HG03159 (cell line): Measurements from ENCODE around the gene MRPL32.

Source experiments
- ATAC-seq: cut with Tn5 transposase; IDR thresholded peaks from one replicate; pipeline ENCODE4 v1.9.1; 2021; ENCODE audit warnings: mild to moderate bottlenecking, moderate library complexity; ENCODE audit not compliant: unreplicated experiment

Gene MRPL32

DNA sequence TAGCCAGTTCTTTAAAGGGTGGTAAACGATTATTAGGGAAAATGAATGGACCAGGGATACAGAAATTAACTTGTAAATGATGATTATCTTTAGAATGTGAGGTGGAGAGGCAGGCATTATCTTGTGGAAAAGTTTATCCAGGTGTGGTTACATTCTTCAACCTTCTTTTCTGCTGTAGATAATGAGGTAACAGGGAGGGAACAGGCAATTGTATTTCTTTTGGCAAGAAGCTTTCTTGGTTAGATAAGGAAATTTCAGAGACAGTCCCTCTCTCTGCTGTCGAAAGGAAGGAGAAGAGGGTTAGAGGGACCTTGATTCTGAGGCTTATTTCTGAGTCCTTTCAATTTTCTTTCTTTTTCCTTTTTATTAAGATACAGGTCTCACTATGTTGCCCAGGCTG is 32.1 kb downstream of the MRPL32 start:
- ATAC-seq, result no peak

DNA sequence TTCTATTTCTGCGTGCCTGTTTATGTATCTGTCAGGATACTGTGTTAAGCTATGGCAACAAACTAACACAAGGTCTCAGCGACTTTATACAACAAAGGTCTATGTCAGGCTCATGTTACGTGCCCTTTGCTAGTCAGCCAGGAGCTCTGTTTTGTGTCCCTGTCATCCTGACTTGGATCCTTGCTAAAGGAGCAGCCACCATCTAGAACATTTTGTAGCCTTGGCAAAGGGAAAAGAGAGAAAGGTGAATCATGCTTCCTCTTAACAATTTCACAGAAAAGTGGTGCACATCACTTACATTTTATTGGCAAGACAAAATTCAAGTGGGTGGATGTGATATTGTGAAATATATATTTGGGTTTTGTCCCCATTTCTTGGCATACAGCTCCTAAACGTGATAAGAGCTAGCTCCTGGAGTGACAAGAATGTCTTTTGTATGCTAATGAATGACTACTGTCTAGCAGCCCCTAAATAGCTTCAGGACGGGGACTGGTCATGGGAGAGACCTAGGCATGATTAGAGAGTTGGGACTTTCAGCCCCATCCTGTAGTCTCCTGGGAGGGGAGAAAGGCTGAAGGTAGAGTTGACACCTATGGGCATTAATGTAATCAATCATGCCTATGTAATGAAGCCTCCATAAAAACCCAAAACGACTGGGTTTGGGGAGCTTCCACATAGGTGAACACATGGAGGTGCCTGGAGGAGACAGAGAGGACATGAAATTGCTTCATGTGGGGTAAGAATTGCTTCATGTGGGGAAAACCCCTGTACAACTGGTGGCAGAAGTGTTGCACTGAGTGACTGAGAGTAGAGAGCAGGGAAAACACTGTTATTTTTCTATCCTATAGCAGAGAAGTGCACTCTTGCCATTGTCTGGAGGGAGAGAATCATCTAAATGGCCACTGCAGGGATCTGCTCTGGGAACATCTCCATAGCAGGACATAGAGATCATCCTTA is 33.0 kb downstream of the MRPL32 start:
- ATAC-seq, result no peak

DNA sequence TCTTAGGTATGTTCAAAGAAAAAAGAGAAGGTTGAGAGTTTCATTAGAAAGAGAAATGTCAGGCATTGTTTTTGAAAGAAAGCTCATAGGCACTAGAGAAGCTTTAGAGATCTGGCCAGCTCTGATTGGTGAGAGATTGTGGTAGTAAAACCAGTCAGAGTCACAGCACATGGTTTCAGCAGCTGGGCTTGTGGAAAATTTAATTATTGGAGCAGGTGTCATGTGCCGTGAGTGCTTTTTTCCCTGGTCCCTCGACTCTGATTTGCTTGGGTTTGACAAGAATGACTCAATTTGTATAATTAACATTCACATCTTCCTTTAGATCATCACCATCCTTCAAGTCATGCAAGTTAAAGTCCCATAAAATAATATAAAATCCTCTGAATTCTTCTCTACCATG is 35.2 kb downstream of the MRPL32 start:
- no peak for ATAC-seq

DNA sequence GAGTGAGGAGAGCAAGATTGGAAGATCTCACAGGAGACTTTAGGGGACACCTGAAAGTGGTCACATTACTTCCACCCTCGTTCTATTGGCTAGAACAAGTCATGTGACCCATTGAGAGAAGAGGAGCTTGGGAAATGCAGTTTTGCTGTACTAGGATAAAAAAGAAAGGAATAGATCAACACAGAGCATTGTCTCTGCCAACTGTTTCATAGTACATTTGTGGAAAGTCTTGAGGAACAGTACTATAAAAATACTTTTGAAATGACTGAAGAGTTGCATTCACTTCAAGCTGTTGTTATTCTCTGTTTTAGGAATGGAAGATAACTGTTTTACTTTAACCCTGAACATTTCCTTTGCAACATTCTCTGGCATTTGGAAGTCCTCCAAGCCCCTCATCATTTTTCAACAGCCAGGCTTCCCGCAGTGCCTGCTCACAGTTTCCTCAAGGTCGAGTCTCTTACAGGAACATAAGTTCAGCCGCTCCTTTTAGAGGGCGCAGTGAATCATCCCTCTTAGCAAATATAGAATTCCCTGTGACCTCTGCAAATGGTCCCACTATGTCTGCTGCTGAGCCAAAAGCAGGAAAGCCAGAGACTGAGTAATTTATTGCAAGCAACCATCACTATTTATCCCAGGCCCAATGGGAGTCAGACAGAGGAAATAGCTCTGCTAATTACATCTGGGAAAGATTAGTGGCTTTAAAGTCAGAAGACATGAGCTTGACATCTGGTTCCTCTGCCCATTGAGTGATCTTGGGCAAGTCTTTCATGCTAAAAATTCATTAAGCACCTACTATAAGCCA is 40.7 kb downstream of the MRPL32 start:
- ATAC-seq, result no peak

DNA sequence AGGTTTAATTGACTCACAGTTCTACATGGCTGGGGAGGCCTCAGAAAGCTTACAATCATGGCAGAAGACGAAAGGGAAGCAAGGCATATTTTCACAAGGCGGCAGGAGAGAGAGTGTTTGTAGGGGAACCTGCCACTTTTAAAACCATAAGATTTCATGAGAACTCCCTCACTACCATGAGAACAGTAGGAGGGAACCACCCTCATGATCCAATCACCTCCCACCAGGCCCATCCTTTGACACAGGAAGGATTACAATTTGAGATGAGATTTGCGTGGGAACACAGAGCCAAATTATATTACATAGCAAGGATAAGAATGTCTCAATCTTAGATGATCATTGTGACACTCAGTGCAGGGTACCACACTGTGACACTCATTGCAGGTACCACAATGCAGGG is 44.2 kb downstream of the MRPL32 start:
- ATAC-seq, result no peak

DNA sequence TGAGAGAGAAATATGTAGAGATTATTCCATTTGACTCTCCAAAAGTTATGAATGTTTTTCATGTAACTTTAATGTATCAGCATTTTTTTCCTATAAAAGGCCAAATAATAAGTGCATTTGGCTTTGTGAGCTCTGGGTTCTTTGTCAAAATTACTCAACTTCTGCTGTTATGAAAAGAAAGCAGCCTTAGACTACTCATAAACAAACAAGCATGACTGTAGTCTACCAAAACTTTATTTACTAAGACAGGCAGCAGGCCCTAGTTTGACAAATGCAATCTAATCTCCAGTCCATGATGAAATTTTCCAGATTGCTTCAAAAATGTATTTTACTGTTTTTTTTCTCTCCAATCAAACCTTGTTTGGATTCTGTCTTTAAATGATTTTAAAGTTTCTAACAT is 46.3 kb downstream of the MRPL32 start:
- ATAC-seq, result no peak

DNA sequence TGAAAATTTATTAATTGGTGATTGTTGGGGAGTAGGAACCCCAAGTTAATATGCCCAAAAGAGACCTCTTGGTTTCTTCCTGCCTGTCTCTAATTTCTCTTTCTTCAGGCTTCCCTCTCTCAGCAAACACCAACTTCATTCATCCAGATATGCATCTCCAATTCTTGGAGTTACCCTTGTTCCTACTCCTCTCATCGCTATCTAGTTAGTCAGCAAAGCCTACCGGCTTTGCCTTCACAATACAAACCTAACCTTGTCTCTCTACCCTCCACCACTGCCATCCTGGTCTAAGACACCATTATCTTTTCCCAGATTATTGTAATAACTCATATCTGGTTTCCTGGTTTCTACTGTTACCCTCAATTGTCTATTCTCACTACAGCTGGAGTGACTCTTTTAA is 47.9 kb downstream of the MRPL32 start:
- no peak for ATAC-seq

DNA sequence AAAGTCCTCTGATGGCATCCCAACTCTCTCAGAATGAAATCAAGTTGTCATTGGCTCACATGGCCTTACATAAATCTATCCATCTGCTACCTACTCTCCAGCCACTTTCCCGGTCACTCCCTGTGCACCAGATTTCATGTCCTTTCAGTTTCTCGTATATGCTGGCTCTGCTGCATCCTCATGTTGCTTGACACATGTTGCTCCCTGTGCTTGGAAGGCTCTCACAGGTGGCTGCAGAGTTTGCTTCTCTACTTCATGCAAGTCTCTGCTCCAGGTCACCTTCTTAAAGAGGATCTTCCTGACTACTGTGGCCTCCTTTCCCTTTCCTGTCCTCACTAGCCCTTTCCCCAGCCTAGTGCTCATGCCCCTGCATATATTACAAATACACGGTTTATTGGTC is 48.3 kb downstream of the MRPL32 start:
- no peak for ATAC-seq

DNA sequence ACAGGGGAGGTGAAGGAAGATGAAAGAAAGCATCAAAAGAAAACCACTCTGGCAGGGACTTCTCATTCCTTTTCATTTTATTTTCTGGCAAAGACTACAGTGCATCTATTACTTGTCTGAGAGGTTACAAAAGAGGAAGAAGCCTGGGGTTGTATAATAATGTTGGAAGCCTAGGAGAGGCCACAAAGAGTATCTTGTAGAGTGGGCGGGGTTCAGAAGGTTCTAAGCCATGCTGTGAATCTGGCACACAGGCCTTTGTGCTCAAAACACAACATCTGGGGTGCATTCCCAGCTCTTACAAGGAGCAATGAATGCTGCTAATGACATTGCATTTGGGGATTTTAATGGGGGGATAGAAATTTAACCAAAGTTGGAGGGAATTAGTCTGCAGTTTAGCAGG is 49.4 kb downstream of the MRPL32 start:
- ATAC-seq, result no peak

DNA sequence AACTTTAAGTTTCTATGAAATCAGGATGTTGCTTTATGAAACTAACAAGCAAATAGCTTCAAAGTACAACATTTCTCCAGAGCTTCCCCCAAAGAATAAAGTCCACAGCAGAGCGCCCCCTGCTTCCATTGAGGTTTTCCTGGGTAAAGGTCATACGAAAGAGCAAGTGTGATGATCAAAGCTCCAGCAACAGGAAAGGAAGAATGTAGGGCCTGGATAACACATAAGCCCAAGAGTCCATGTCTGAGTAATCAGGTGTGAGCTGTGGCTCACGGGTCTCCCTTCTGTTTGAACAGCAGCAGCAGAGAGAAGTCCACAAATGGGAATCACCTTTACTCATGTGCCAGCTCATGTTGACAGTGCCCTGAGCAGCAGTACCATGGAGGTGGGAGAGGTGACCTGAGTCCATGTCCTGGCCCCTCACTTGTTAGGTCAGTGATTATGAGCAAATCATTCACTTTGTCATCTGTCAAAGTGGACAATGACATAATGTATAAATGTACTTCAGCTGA is 50.5 kb downstream of the MRPL32 start:
- no peak for ATAC-seq

DNA sequence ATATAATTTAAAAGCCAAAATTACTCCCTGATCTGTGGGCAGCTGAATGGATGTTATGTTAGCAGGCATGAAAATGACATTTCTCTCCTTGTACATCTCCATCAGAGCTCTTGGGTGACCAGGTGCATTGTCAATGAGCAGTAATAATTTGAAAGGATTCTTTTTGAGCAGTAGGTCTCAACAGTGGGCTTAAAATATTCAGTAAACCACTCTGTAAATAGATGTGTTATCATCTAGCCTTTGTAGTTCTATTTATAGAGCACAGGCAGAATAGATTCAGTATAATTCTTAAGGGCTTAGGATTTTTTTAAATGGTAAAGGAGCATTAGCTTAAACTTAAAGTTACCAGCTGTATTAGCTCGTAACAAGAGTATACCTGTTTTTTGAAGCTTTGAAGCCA is 52.0 kb downstream of the MRPL32 start:
- no peak for ATAC-seq

DNA sequence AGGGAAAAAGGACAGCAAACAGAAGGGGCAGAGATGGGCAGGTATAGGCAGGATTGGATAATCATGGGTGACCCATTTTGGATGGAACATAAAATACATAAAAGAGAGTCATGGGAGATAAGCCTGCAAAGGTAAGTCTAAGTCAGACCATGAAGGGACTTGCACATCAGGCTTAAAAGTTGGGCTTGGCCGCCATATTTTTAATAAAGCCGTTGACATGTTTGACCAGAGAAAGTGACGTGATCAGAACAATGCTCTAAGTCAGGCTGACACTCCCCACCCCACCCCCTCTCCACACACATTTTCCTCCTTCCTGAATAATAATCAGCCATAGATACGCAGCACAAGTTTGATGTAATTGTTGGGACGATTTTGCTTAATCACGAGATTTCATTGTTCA is 54.0 kb downstream of the MRPL32 start:
- ATAC-seq, result no peak

DNA sequence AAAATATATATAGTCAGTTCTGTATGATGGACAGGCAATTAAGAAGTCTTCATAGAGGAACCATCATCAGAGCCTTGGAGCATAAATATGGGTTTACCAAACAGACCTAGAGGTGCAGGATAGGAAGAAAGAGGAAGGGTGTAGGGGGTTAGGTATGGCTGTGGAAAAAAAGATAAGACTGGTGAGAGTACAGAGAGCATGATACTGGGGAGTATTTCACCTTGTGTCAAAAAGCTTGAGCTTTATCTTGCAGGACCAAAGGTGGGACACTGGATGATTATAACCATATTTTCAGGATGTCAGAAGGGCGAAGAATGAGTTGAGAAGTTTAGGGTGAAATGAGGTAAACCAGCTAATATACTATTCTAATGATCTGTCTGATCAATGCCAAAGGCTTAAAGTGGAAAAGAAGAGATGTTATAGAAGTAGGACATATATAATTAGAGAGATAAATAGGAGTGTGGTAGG is 54.6 kb downstream of the MRPL32 start:
- ATAC-seq, result no peak
